GM23248 (cell line): Measurements from ENCODE around the gene KIF13A. TPM values are rescaled to one million over a fixed set of nuclear protein-coding genes. Genes with fewer than 3 reads are reported as not detected.

ENCODE experiments used
- DNase-seq: peaks from one replicate; pipeline ENCODE4 v3.0.0-alpha.2; 2015
- H2AFZ ChIP-seq: fragments of 200-600 bp; sonication (generic); 2 replicates; pipeline ENCODE4 v1.6.1; 2016; ENCODE audit warnings: antibody characterized with exemption
- H3F3A ChIP-seq: fragments of 200-600 bp; sonication (generic); 2 replicates; pipeline ENCODE4 v1.6.1; 2016; ENCODE audit warnings: mild to moderate bottlenecking, antibody characterized with exemption, mixed run types; ENCODE audit not compliant: insufficient read depth
- H3K27ac ChIP-seq: fragments of 200-600 bp; sonication (generic); 2 replicates; pipeline ENCODE4 v1.5.1; 2016; ENCODE audit warnings: mild to moderate bottlenecking
- H3K27me3 ChIP-seq: fragments of 200-600 bp; sonication (generic); replicated peaks from 2 replicates; pipeline ENCODE4 v1.6.1; 2016; ENCODE audit warnings: mild to moderate bottlenecking; ENCODE audit not compliant: insufficient read depth
- H3K36me3 ChIP-seq: fragments of 200-600 bp; sonication (generic); 2 replicates; pipeline ENCODE4 v1.6.1; 2016; ENCODE audit warnings: low read depth, mild to moderate bottlenecking
- H3K4me1 ChIP-seq: fragments of 200-600 bp; sonication (generic); 2 replicates; pipeline ENCODE4 v1.6.1; 2016; ENCODE audit warnings: mild to moderate bottlenecking; ENCODE audit not compliant: insufficient read depth
- H3K4me2 ChIP-seq: fragments of 200-600 bp; sonication (generic); one replicate; pipeline ENCODE4 v1.6.1; 2016; ENCODE audit warnings: mild to moderate bottlenecking; ENCODE audit not compliant: unreplicated experiment
- H3K4me3 ChIP-seq: fragments of 200-600 bp; sonication (generic); 2 replicates; pipeline ENCODE4 v1.5.1; 2016; ENCODE audit warnings: mild to moderate bottlenecking
- H3K79me2 ChIP-seq: fragments of 200-600 bp; sonication (generic); 2 replicates; pipeline ENCODE4 v1.6.1; 2016; ENCODE audit warnings: mild to moderate bottlenecking; ENCODE audit not compliant: insufficient read depth
- H3K9ac ChIP-seq: fragments of 200-600 bp; sonication (generic); 2 replicates; pipeline ENCODE4 v1.6.1; 2016; ENCODE audit warnings: mild to moderate bottlenecking
- H3K9me2 ChIP-seq: fragments of 200-600 bp; sonication (generic); 2 replicates; pipeline ENCODE4 v1.6.1; 2016; ENCODE audit warnings: mixed run types, mild to moderate bottlenecking, moderate library complexity; ENCODE audit not compliant: insufficient read depth
- H3K9me3 ChIP-seq: fragments of 200-600 bp; sonication (generic); one replicate; pipeline ENCODE4 v1.6.1; 2017; ENCODE audit warnings: low read depth
- H4K20me1 ChIP-seq: fragments of 200-600 bp; sonication (generic); 2 replicates; pipeline ENCODE4 v1.6.0; 2016; ENCODE audit not compliant: insufficient read depth
- EZH2 ChIP-seq: fragments of 200-600 bp; sonication (generic); IDR thresholded peaks from 2 replicates; pipeline ENCODE4 v1.6.1; 2018; ENCODE audit warnings: antibody characterized with exemption, mild to moderate bottlenecking; ENCODE audit not compliant: insufficient read depth, poor library complexity, severe bottlenecking
- EZH2phosphoT487 ChIP-seq: fragments of 200-600 bp; sonication (generic); IDR thresholded peaks from 2 replicates; pipeline ENCODE4 v1.6.1; 2018; ENCODE audit warnings: antibody characterized with exemption, moderate library complexity, mild to moderate bottlenecking, low read depth; ENCODE audit not compliant: insufficient read depth
- WGBS, 2 experiments: methylation state at CpG; one replicate each; pipeline ENCODE4 v1.1.6; 2015 to 2017; ENCODE audit warnings: low lambda C conversion rate in 2 of 2, low coverage in 1 of 2; ENCODE audit errors: missing lambda C conversion rate in 2 of 2; 5-methylcytosine and 5-hydroxymethylcytosine counted together
- in situ Hi-C: fragments of 300-500 bp; cut with MboI; formaldehyde crosslinking; loops from 2 replicates; pipeline ENCODE4 v1.15.0; 2020
- polyA plus RNA-seq: library from polyadenylated mRNA; unstranded; fragments of >200 nt; fragmentation: Nextera tagmentation; extraction: Ambion mirVana; gene quantifications from 2 replicates; pipeline ENCODE4 v1.2.1, GENCODE V29; 2016
- total RNA-seq: library from RNA; depleted of rRNA; stranded (reverse); fragments of >200 nt; shearing (Covaris generic); gene quantifications from 2 replicates; pipeline ENCODE4 v1.2.3, GENCODE V29; 2014

KIF13A gene
- total and polyA plus RNA-seq, 2 experiments from 2014 or later, result 5.0 to 46.0 TPM

DNA sequence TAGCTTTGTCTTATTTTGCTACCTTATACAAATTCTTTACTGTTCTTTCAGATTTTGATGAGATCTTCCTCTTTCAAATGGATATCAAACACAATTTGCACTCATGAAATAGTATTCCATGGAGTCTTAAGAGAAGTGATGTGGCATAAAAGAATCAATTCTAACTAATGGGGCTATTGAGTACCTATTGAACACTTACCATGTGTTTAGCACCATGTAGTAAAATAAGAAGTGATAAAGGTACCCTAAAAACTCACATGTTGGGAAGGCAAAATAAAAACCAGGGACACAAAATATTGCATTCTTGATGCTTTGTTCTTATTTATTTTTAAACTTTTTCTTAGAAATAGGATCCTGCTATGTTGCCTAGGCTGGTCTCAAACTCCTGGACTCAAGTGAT is 56.2 kb downstream of the KIF13A start:
- Histone ChIP-seq H4K20me1 (no peaks in the 10 kb centered on the region), H3K4me1 (peaks cover 54% of the 10 kb centered on the region), H3K9me2 (no peaks in the 10 kb centered on the region), H3K79me2 (peaks cover 93% of the 10 kb centered on the region), H3F3A (peaks cover 46% of the 10 kb centered on the region), H3K4me3 (no peak overlapping the region), H3K4me2 (peak overlapping the region; percentile 81), H3K27me3 (no peaks in the 10 kb centered on the region), H3K36me3 (no peaks in the 10 kb centered on the region), H3K27ac (peak overlapping the region; percentile 95), H2AFZ (no peak overlapping the region), H3K9me3 (no peaks in the 10 kb centered on the region), H3K9ac (peak overlapping the region; percentile 79)
- no peak for DNase-seq
- no peak for TF ChIP-seq EZH2phosphoT487
- no peak for TF ChIP-seq EZH2
- in situ Hi-C loops, result no loop called here

DNA sequence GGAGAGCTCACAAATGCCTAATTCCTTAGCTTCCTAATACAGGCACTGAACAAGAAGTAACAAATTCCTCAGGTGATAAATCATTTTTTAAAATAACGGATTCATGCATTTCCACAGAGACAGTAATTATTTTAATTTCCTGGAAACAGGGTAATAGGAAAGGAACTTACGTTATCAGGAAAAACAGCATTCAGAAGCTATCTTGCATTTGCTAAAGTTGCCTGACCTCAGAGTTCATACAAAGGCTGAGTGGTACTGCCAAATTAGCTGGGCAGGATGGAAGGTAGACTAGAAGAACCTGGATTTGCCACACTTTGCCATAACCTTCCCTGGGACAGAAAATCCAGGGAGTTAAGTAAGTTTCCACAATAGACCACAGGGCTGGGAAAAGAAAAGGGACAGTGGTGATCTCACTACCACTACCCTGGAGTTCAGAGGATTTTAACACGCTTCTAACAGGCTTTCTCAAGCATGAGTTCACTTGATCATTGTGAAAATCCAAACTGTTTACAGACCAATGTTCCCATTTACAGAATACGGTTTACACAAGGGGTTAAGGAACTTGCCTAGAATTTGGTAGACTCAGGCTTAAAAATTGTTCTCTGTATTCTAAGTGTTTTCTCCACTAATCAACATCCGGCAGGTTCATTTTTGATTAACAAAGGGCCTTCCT is 57.0 kb downstream of the KIF13A start:
- WGBS, 2 experiments, result 44 to 48% methylated on average over 5 of the region's 5 CpGs
- TF ChIP-seq EZH2 (no peak), EZH2phosphoT487 (no peak)
- no peak overlapping the region for H2AFZ ChIP-seq
- H3K79me2 ChIP-seq, result peaks cover 93% of the 10 kb centered on the region
- H3K4me2 ChIP-seq, result peak overlapping the region; percentile 81
- H3K4me1 ChIP-seq, result peaks cover 58% of the 10 kb centered on the region
- H3K9ac ChIP-seq, result peak overlapping the region; percentile 35
- no peaks in the 10 kb centered on the region for H3K36me3 ChIP-seq
- DNase-seq, result peak; percentile 55
- peak overlapping the region; percentile 95 for H3K27ac ChIP-seq
- no peaks in the 10 kb centered on the region for H3K27me3 ChIP-seq
- H4K20me1 ChIP-seq, result no peaks in the 10 kb centered on the region
- H3K4me3 ChIP-seq, result no peak overlapping the region
- in situ Hi-C loops, result no loop called here
- H3F3A ChIP-seq, result peaks cover 46% of the 10 kb centered on the region
- no peaks in the 10 kb centered on the region for H3K9me2 ChIP-seq
- H3K9me3 ChIP-seq, result no peaks in the 10 kb centered on the region

DNA sequence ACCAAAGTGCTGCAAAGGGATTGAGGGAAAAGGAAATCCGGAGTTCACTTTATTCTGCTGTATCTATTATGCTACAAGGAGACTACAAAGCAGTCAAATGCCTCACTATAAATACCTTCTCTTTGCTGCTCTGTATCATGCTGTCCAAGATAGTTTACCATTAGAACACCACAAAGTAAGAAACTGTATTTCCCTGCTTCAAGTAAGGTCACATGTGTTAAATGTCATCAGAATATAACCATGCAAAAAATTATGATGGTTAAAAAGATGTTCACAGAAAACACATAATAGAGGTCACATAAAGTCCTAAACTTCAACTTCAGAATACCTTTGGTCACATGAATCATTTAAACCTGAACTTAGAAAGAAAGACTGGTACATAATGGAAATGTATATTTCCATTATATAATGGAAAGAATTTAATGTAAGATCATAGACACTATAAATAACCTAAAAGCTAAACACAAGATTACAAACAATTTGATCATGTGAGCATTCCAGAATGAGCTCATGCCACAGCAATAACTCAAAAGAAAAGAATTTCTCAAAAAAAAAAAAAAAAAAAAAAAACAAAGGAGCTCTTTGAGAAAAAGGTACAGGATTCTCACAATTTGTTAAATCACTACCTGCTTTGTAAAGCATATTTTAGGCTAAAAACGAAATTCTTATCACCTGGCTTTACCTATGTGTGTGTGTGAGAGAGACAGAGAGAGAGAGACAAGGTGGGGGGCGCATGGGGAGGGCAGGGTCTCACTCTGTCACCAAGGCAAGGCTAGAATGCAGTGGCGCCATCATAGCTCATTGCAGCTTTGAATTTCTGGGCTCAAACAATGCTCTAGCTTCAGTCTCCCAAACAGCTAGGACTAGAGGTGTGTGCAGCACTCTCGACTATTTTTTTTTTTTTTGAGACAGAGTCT is 58.7 kb downstream of the KIF13A start:
- Histone ChIP-seq H3K4me1 (peaks cover 74% of the 10 kb centered on the region), H3K36me3 (no peaks in the 10 kb centered on the region), H3K4me3 (0 out of 2 replicates have a peak overlapping the region, but pooled peaks have one; percentile 43), H3K79me2 (peaks cover 93% of the 10 kb centered on the region), H3K27ac (peak overlapping the region; percentile 95), H3F3A (peaks cover 52% of the 10 kb centered on the region), H4K20me1 (no peaks in the 10 kb centered on the region), H3K9ac (peak overlapping the region; percentile 59), H3K4me2 (peak overlapping the region; percentile 83), H2AFZ (no peak overlapping the region), H3K27me3 (no peaks in the 10 kb centered on the region), H3K9me3 (no peaks in the 10 kb centered on the region), H3K9me2 (no peaks in the 10 kb centered on the region)
- 54 to 58% methylated on average over 5 of the region's 5 CpGs for WGBS, 2 experiments
- peak; percentile 79 for DNase-seq
- in situ Hi-C loops, result no loop called here
- TF ChIP-seq EZH2phosphoT487, result no peak
- no peak for TF ChIP-seq EZH2

DNA sequence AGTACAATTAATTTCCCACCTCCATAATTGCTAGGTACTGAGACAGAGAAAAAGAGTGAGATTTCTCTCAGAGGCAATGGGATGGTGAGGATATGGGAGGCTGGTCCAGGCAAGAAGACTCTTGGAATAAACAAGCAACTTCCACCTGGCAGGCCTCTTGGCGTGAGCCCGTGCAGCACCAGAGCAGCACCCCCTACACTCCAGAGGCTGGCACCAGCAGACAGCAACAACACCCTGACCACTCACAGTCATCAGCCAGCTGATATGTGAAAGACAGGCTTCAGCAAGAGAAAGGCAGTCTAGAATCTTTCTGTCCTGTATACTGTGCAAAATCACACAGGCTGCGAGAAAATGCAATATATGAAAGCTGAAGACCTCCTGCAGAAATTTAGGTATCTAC is 59.7 kb downstream of the KIF13A start:
- H3K27ac ChIP-seq, result peak overlapping the region; percentile 95; the same call in 1 of the 2 replicates
- H3F3A ChIP-seq, result peaks cover 52% of the 10 kb centered on the region
- H3K9me2 ChIP-seq, result no peaks in the 10 kb centered on the region
- no peak overlapping the region for H2AFZ ChIP-seq
- no peaks in the 10 kb centered on the region for H3K27me3 ChIP-seq
- no peaks in the 10 kb centered on the region for H4K20me1 ChIP-seq
- in situ Hi-C loops, result no loop called here
- H3K9ac ChIP-seq, result no peak overlapping the region
- no peaks in the 10 kb centered on the region for H3K36me3 ChIP-seq
- WGBS, 2 experiments, result 67 to 76% methylated on average over 3 of the region's 3 CpGs
- no peak for DNase-seq
- TF ChIP-seq EZH2, result no peak
- H3K4me3 ChIP-seq, result no peak overlapping the region
- H3K4me1 ChIP-seq, result peaks cover 79% of the 10 kb centered on the region
- H3K9me3 ChIP-seq, result no peaks in the 10 kb centered on the region
- peaks cover 89% of the 10 kb centered on the region for H3K79me2 ChIP-seq
- no peak overlapping the region for H3K4me2 ChIP-seq
